K562 (cell line): ENCODE results near the gene CD4. TPM values are rescaled to one million over a fixed set of nuclear protein-coding genes. Genes with fewer than 3 reads are reported as not detected.

Experiments
- ATAC-seq: fragments of 200-7000 bp; cut with Tn5 transposase; 3 replicates; pipeline ENCODE4 v1.9.1; 2020; ENCODE audit warnings: moderate library complexity
- BruUV-seq: library from RNA; stranded (reverse); fragments of 400-500 nt; replicated peaks from 2 replicates; lab custom pipeline; 2021; lab: Mats Ljungman, UMichigan
- CTCF ChIA-PET: fragments of 300-600 bp; formaldehyde crosslinking; extraction: SDS; loops from one replicate; lab custom pipeline; 2021; ENCODE audit warnings: low intra/inter-chr PET ratio; lab: Yijun Ruan, JAX
- POLR2A ChIA-PET: fragments of 300-600, 350-650 bp; sonication (Branson Sonifier 250); formaldehyde crosslinking; extraction: SDS; loops from one replicate; lab custom pipeline; 2021; ENCODE audit warnings: antibody characterized with exemption, inconsistent platforms; lab: Yijun Ruan, JAX
- DNase-seq, 4 experiments: peaks; one replicate each; pipeline versions ENCODE4 v3.0.0 to v3.0.0-alpha.2; 2011 to 2018; ENCODE audit warnings: low spot score in 3 of 4, mixed read lengths in 3 of 4; ENCODE audit errors: extremely low read depth in 1 of 4
- FAIRE-seq: peaks from 2 replicates; lab custom pipeline; 2011; peaks lifted over from hg19 to GRCh38; lab: Jason Lieb, UNC
- H2AFZ ChIP-seq: 2 replicates; pipeline ENCODE4 v1.6.0; 2011; ENCODE audit warnings: low read depth, low read length, control low read depth, inconsistent platforms
- H3K27ac ChIP-seq: fragments of 200-600 bp; 3 replicates; pipeline ENCODE4 v1.8.0; 2011; ENCODE audit warnings: low read depth, mild to moderate bottlenecking, control low read depth, inconsistent platforms, low read length, moderate library complexity, mixed read lengths; ENCODE audit errors: extremely low read depth
- H3K27me3 ChIP-seq, 2 experiments: fragments of 300-600 bp in 1 of 2; 2 replicates in 1 of 2; 3 replicates in 1 of 2; pipeline versions ENCODE4 v1.6.0 to v1.8.0; 2011; ENCODE audit warnings: inconsistent platforms in 2 of 2, low read length in 2 of 2, mild to moderate bottlenecking in 1 of 2, mixed read lengths in 1 of 2, moderate library complexity in 1 of 2; ENCODE audit not compliant: control insufficient read depth in 2 of 2, insufficient read depth in 2 of 2
- H3K36me3 ChIP-seq: fragments of 300-600 bp; 3 replicates; pipeline ENCODE4 v1.8.0; 2011; ENCODE audit warnings: mild to moderate bottlenecking, low read length, inconsistent platforms; ENCODE audit not compliant: control insufficient read depth, insufficient read depth
- H3K4me1 ChIP-seq, 2 experiments: fragments of 200-600 bp in 1 of 2; replicated peaks in 1 of 2; 2 replicates in 1 of 2; 3 replicates in 1 of 2; pipeline versions ENCODE4 v1.5.1 to v1.8.0; 2011; ENCODE audit warnings: inconsistent platforms in 2 of 2, low read length in 2 of 2, mild to moderate bottlenecking in 1 of 2, mixed read lengths in 1 of 2, moderate library complexity in 1 of 2; ENCODE audit not compliant: control insufficient read depth in 2 of 2, insufficient read depth in 2 of 2
- H3K4me2 ChIP-seq: 2 replicates; pipeline ENCODE4 v1.6.1; 2011; ENCODE audit warnings: low read length, control low read depth, inconsistent platforms, mixed read lengths; ENCODE audit not compliant: insufficient read depth
- H3K4me3 ChIP-seq: fragments of 200-600 bp; sonication (generic), shearing (Covaris generic); 2 replicates; pipeline ENCODE4 v1.5.1; 2016; ENCODE audit warnings: control low read depth, inconsistent platforms
- H3K79me2 ChIP-seq: fragments of 200-600 bp; 3 replicates; pipeline ENCODE4 v1.8.0; 2011; ENCODE audit warnings: low read length, inconsistent platforms; ENCODE audit not compliant: control insufficient read depth, insufficient read depth
- H3K9ac ChIP-seq, 2 experiments: 2 replicates each; pipeline versions ENCODE4 v1.6.0 to v1.6.1; 2011; ENCODE audit warnings: low read depth in 2 of 2, low read length in 2 of 2, control low read depth in 1 of 2, inconsistent platforms in 1 of 2, mild to moderate bottlenecking in 1 of 2, mixed read lengths in 1 of 2; ENCODE audit not compliant: insufficient read depth in 1 of 2
- H3K9me1 ChIP-seq: one replicate; pipeline ENCODE4 v1.6.0; 2011; ENCODE audit warnings: inconsistent platforms, mild to moderate bottlenecking, low read length, moderate library complexity; ENCODE audit not compliant: control insufficient read depth, insufficient read depth
- H3K9me3 ChIP-seq: replicated peaks from 2 replicates; pipeline ENCODE4 v1.5.1; 2011; ENCODE audit warnings: low read depth, low read length, inconsistent platforms; ENCODE audit not compliant: control insufficient read depth, insufficient read depth
- H4K20me1 ChIP-seq: replicated peaks from 2 replicates; pipeline ENCODE4 v1.6.1; 2011; ENCODE audit warnings: low read length, inconsistent platforms, mixed read lengths; ENCODE audit not compliant: control insufficient read depth, insufficient read depth
- ILK ChIP-seq: fragments of 450-650 bp; IDR thresholded peaks from 2 replicates; pipeline ENCODE4 v1.6.1; 2016; ENCODE audit warnings: missing genetic modification characterization, low read depth, mild to moderate bottlenecking, missing compliant biosample characterization, moderate library complexity, borderline replicate concordance
- MED1 ChIP-seq: sonication (generic); formaldehyde crosslinking; IDR thresholded peaks from 2 replicates; pipeline ENCODE4 v1.8.1; 2023; ENCODE audit warnings: missing genetic modification reagents, borderline replicate concordance
- ZNF133 ChIP-seq: fragments of 250-450 bp; sonication (Bioruptor Pico); IDR thresholded peaks from 2 replicates; pipeline ENCODE4 v1.4.0; 2020; ENCODE audit warnings: mild to moderate bottlenecking
- ZNF282 ChIP-seq: sonication (generic); formaldehyde crosslinking; IDR thresholded peaks from 2 replicates; pipeline ENCODE4 v1.8.1; 2023; ENCODE audit warnings: missing genetic modification reagents
- ZNF644 ChIP-seq: fragments of 200-800 bp; sonication (Bioruptor generic); IDR thresholded peaks from 2 replicates; pipeline ENCODE4 v1.6.1; 2016; ENCODE audit warnings: low read depth, missing genetic modification characterization, missing compliant biosample characterization
- ZNF707 ChIP-seq: fragments of 250-450 bp; sonication (Bioruptor Pico); conservative IDR thresholded peaks from 2 replicates; pipeline ENCODE4 v1.8.0; 2022; ENCODE audit warnings: inconsistent platforms, mild to moderate bottlenecking, moderate library complexity
- WGBS: fragments of 100-300 bp; shearing (Covaris generic); methylation state at CpG from one replicate; pipeline ENCODE4 v1.1.6; 2016; ENCODE audit warnings: low coverage, mixed read lengths; ENCODE audit not compliant: insufficient coverage; ENCODE audit errors: missing lambda C conversion rate; 5-methylcytosine and 5-hydroxymethylcytosine counted together
- in situ Hi-C: fragments of 300-500 bp; cut with MboI; formaldehyde crosslinking; loops from 4 replicates; pipeline ENCODE4 v1.15.0; 2018; ENCODE audit warnings: inconsistent platforms, mixed read lengths
- intact Hi-C: fragments of 100-400 bp; cut with micrococcal nuclease; formaldehyde crosslinking; loops from 2 replicates; pipeline ENCODE4 v1.14.2; 2022
- polyA plus RNA-seq, 8 experiments: library from polyadenylated mRNA; depleted of rRNA in 4 of 8; stranded (reverse) in 5 of 8; unstranded in 3 of 8; fragments of >200 nt; fragmentation: Nextera tagmentation in 2 of 8; fragmentation: Illumina TruSeq in 1 of 8; extraction: Ambion mirVana in 2 of 8; extraction: Trizol in 1 of 8; gene quantifications; 2 replicates each; pipeline versions ENCODE4 v1.2.1 to v1.2.3, GENCODE V29; 2011 to 2014; ENCODE audit warnings: inconsistent platforms in 1 of 8, missing spikeins in 1 of 8
- total RNA-seq, 7 experiments: library from RNA; depleted of rRNA in 6 of 7; stranded (reverse); fragments of >200 nt in 6 of 7; fragmentation: Illumina TruSeq in 2 of 7; extraction: Trizol in 2 of 7; gene quantifications; 2 replicates each; pipeline versions ENCODE4 v1.2.1 to v1.2.3, GENCODE V29; 2011 to 2021; ENCODE audit warnings: low replicate concordance in 1 of 7

CD4 gene
- total and polyA plus RNA-seq, 9 of the 15 experiments (the other 6 are each of a cell fraction or from before 2014, with no cell fraction given), result 0.06 to 0.27 (median 0.09) TPM; not detected in 5

DNA sequence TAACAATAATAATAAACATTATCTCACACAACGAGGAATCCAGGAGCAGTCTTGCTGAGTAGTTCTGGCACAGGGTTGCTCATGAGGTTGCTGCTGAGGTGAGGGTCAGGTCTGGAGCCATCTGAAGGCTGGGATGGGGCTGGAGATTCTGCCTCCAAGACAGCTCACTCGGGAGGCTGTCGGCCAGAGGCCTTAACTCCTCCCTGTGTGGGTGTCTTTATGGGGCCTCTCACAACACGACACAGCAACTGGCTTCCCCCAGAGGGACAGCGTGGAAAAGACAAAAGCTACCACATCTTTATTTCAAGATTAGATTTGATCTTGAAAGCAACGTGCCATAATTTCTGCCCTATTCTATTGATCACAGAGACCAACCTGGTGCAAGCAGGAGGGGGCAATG is 7.2 kb upstream of the CD4 start:
- intact Hi-C loops, result no loop called here
- Histone ChIP-seq H3K27me3 (no peaks in the 10 kb centered on the region), H3K79me2 (no peaks in the 10 kb centered on the region), H3K9me1 (no peaks in the 10 kb centered on the region), H2AFZ (peak overlapping the region; percentile 68), H3K9me3 (no peaks in the 10 kb centered on the region), H3K27ac (no peak overlapping the region), H3K4me1 (peaks cover 9 to 18% of the 10 kb centered on the region in 2 experiments; a peak in 4 of 5 replicates), H4K20me1 (no peaks in the 10 kb centered on the region), H3K36me3 (no peaks in the 10 kb centered on the region), H3K9ac (peak overlapping the region in 1 of 2 experiments; percentile 33; a peak in 2 of 4 replicates), H3K4me3 (no peak overlapping the region), H3K4me2 (no peak overlapping the region)
- BruUV-seq, result no TSS peak
- 23% methylated on average over 6 of the region's 6 CpGs for WGBS
- POLR2A ChIA-PET, result interaction anchor here (0.6 to 1.7 kb wide), 4 partner anchors 10 to 102 kb away, joined by 3 to 5 read pairs (median 3); partner anchors contain the start of gene LAG3
- no peak for TF ChIP-seq ILK (tag)
- CTCF ChIA-PET, result no interaction called here
- ATAC-seq (no peak), DNase-seq (no peak), FAIRE-seq (no peak)
- in situ Hi-C loops, result no loop called here

DNA sequence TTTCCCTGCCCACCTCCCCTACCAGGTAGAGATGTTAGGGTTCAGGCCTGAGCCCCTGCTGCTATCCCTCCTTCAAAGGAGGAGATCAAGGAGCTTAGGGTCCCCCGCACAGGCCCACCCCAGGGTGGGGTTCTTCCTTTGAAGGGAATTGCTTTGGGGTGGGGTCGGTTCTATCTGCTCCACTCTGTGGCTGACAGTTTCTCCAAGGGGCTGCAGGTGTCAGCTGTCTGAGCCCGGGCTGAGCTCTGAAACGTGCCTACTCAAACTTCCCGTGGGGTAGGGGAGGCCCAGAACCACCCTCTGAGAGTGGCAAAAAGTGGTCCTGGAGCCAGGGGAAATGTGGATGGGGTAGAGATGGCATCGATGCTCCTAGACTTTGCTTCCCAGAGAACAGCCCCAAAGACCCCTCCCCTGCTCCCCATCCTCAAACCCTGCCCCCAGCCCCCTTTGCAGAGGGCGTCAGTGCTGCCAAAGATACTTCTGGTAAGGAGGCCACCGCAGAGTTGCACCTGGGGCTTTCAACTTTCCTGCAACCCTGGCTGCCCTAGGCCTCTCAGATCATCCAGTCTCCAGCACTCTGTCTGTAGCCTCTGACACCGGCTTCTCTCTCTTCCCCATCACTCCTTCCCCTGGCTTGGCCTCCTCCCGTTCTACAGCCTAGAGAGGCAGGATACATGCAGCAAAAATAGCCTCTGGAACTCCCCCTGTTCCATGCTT is 6.3 kb upstream of the CD4 start:
- TF ChIP-seq ZNF707 (CRISPR knock-in tag) (no peak), MED1 (CRISPR knock-in tag) (no peak), ZNF644 (tag) (no peak), ZNF282 (no peak), ZNF133 (no peak)
- no peaks in the 10 kb centered on the region for H4K20me1 ChIP-seq
- no peaks in the 10 kb centered on the region for H3K27me3 ChIP-seq
- peak overlapping the region in 1 of 2 experiments; percentile 33; a peak in 1 of 4 replicates for H3K9ac ChIP-seq
- H3K27ac ChIP-seq, result no peak overlapping the region
- H3K4me3 ChIP-seq, result no peak overlapping the region
- peaks cover 9 to 13% of the 10 kb centered on the region in 2 experiments; a peak in 4 of 5 replicates for H3K4me1 ChIP-seq
- no peaks in the 10 kb centered on the region for H3K36me3 ChIP-seq
- intact Hi-C loops (no loop called here), in situ Hi-C loops (no loop called here)
- FAIRE-seq (no peak), ATAC-seq (no peak), DNase-seq (no peak)
- H2AFZ ChIP-seq, result peak overlapping the region; percentile 68
- no peaks in the 10 kb centered on the region for H3K9me1 ChIP-seq
- POLR2A ChIA-PET, result interaction anchor here (1.7 kb wide), 1 partner anchor 19 kb away, joined by 4 read pairs; no protein-coding TSS in a partner anchor
- 59% methylated on average over 5 of the region's 10 CpGs for WGBS
- no peaks in the 10 kb centered on the region for H3K9me3 ChIP-seq
- CTCF ChIA-PET, result no interaction called here
- no TSS peak for BruUV-seq
- no peaks in the 10 kb centered on the region for H3K79me2 ChIP-seq
- H3K4me2 ChIP-seq, result no peak overlapping the region
